ENCODE data around the gene RECK.
"Not testable (repeated sequence)": the region's sequence is repeated elsewhere in the genome, so short reads cannot be mapped to it uniquely, and the experiment has no call there.

The RECK gene

DNA sequence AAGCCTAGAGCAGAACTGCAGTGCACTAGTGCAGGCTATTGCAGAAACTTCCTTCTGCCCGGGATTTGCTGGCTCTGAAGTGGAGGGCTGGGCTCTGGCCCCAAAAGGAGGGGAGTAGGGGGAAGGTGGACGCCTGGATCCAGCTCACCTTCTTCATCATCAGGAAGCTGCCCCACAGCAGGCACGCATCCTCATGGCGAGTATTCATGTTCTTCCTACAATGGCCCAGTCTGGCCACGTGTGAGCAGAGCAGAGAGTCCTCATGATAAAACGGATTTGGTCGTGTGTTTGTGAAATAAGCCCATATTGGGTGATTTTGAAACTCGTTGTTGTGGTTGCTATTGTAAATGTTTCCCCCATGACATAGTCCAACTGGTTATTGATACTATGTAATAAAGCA lies 91.6 kb downstream of the RECK start:
- Histone ChIP-seq H3K4me1 (ENCODE audit: control insufficient read depth, low read length) (no peaks in the 10 kb centered on the region), H3K9me3 (ENCODE audit: control insufficient read depth, insufficient read depth, low read length) (no peaks in the 10 kb centered on the region), H3K4me3 (ENCODE audit: low read length) (no peak overlapping the region), H4K20me1 (ENCODE audit: control insufficient read depth, insufficient read depth, low read depth, low read length) (no peaks in the 10 kb centered on the region), H3K9me2 (replicated peaks; ENCODE audit: control insufficient read depth, low read length) (no peaks in the 10 kb centered on the region), H3K27ac (ENCODE audit: low read depth, low read length) (no peak overlapping the region), H3K27me3 (ENCODE audit: control insufficient read depth, low read length) (no peaks in the 10 kb centered on the region), H3K4me2 (ENCODE audit: low read length) (no peak overlapping the region), H3K36me3 (ENCODE audit: control insufficient read depth, low read length) (no peaks in the 10 kb centered on the region), H3F3A (ENCODE audit: control insufficient read depth, insufficient read depth) (no peaks in the 10 kb centered on the region), H3K79me2 (ENCODE audit: control insufficient read depth, low read length) (no peaks in the 10 kb centered on the region)
- TF ChIP-seq, protein P1, sequence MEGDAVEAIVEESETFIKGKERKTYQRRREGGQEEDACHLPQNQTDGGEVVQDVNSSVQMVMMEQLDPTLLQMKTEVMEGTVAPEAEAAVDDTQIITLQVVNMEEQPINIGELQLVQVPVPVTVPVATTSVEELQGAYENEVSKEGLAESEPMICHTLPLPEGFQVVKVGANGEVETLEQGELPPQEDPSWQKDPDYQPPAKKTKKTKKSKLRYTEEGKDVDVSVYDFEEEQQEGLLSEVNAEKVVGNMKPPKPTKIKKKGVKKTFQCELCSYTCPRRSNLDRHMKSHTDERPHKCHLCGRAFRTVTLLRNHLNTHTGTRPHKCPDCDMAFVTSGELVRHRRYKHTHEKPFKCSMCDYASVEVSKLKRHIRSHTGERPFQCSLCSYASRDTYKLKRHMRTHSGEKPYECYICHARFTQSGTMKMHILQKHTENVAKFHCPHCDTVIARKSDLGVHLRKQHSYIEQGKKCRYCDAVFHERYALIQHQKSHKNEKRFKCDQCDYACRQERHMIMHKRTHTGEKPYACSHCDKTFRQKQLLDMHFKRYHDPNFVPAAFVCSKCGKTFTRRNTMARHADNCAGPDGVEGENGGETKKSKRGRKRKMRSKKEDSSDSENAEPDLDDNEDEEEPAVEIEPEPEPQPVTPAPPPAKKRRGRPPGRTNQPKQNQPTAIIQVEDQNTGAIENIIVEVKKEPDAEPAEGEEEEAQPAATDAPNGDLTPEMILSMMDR (IDR thresholded peaks at IDR 0.05; ENCODE audit: low read depth, low read length, poor library complexity, severe bottlenecking) = no peak
- TF ChIP-seq EZH2phosphoT487 (IDR thresholded peaks at IDR 0.05; ENCODE audit: borderline replicate concordance, low read length) = no peak

GRCh38 chr9:36129139-36129538 lies 92.4 kb downstream of the RECK start:
- Histone ChIP-seq H3K79me2 (ENCODE audit: control insufficient read depth, low read length) (no peaks in the 10 kb centered on the region), H3K4me1 (ENCODE audit: control insufficient read depth, low read length) (no peaks in the 10 kb centered on the region), H3K4me2 (ENCODE audit: low read length) (no peak overlapping the region), H3F3A (ENCODE audit: control insufficient read depth, insufficient read depth) (no peaks in the 10 kb centered on the region), H3K36me3 (ENCODE audit: control insufficient read depth, low read length) (no peaks in the 10 kb centered on the region), H3K9me2 (replicated peaks; ENCODE audit: control insufficient read depth, low read length) (no peaks in the 10 kb centered on the region), H3K9me3 (ENCODE audit: control insufficient read depth, insufficient read depth, low read length) (no peaks in the 10 kb centered on the region), H3K27ac (ENCODE audit: low read depth, low read length) (no peak overlapping the region), H3K4me3 (ENCODE audit: low read length) (no peak overlapping the region), H3K27me3 (ENCODE audit: control insufficient read depth, low read length) (no peaks in the 10 kb centered on the region), H4K20me1 (ENCODE audit: control insufficient read depth, insufficient read depth, low read depth, low read length) (no peaks in the 10 kb centered on the region)
- TF ChIP-seq, protein P1 (IDR thresholded peaks at IDR 0.05; ENCODE audit: low read depth, low read length, poor library complexity, severe bottlenecking) = no peak
- TF ChIP-seq EZH2phosphoT487 (IDR thresholded peaks at IDR 0.05; ENCODE audit: borderline replicate concordance, low read length) = no peak

DNA sequence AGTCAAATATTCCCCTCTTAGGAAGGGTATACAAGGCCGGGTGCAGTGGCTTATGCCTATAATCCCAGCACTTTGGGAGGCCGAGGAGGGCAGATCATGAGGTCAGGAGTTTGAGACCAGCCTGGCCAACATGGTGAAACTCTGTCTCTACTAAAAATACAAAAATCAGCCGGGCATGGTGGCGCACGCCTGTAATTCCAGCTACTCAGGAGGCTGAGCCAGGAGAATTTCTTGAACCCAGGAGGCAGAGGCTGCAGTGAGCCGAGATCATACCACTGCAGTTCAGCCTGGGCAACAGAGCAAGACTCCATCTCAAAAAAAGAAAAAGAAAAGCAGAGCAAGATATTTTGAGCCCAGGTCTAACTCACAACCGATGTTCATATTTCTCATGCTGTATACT lies 95.0 kb downstream of the RECK start:
- H3K4me1 ChIP-seq (ENCODE audit: control insufficient read depth, low read length); H3F3A ChIP-seq (ENCODE audit: control insufficient read depth, insufficient read depth); H4K20me1 ChIP-seq (ENCODE audit: control insufficient read depth, insufficient read depth, low read depth, low read length); H3K4me2 ChIP-seq (ENCODE audit: low read length); H3K9me3 ChIP-seq (ENCODE audit: control insufficient read depth, insufficient read depth, low read length); H3K9me2 ChIP-seq (replicated peaks; ENCODE audit: control insufficient read depth, low read length); H3K36me3 ChIP-seq (ENCODE audit: control insufficient read depth, low read length); H3K79me2 ChIP-seq (ENCODE audit: control insufficient read depth, low read length); H3K27ac ChIP-seq (ENCODE audit: low read depth, low read length); H3K4me3 ChIP-seq (ENCODE audit: low read length): not testable (repeated sequence)
- peaks cover 19% of the 10 kb centered on the region for H3K27me3 ChIP-seq (ENCODE audit: control insufficient read depth, low read length)

DNA sequence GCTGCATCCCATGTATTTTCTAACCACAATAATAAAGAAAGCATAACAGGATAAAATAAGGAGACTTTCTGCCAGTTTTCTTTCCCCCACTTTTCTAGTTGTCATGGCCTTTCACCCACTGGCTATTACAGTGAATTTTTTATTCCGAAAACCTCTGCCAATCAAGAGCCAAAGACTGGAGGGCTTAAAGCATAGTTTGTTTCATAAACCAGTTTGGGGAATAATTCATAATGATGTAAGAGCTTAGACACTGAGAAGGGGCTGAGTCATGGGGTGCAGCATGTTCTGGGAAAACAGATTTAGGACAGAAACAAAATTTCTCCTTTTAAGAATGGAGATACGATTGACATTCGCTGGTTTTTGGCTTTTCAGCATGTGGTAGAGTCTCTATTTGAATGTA lies 95.4 kb downstream of the RECK start:
- no peak overlapping the region for H3K4me2 ChIP-seq (ENCODE audit: low read length)
- TF ChIP-seq, protein P1 (IDR thresholded peaks at IDR 0.05; ENCODE audit: low read depth, low read length, poor library complexity, severe bottlenecking) = no peak
- no peak for TF ChIP-seq EZH2phosphoT487 (IDR thresholded peaks at IDR 0.05; ENCODE audit: borderline replicate concordance, low read length)
- no peaks in the 10 kb centered on the region for H3K9me3 ChIP-seq (ENCODE audit: control insufficient read depth, insufficient read depth, low read length)
- peaks cover 24% of the 10 kb centered on the region for H3K27me3 ChIP-seq (ENCODE audit: control insufficient read depth, low read length)
- no peaks in the 10 kb centered on the region for H4K20me1 ChIP-seq (ENCODE audit: control insufficient read depth, insufficient read depth, low read depth, low read length)
- no peaks in the 10 kb centered on the region for H3K36me3 ChIP-seq (ENCODE audit: control insufficient read depth, low read length)
- peaks cover 7% of the 10 kb centered on the region; the same call in 1 of the 2 replicates for H3K4me1 ChIP-seq (ENCODE audit: control insufficient read depth, low read length)
- no peaks in the 10 kb centered on the region for H3K9me2 ChIP-seq (replicated peaks; ENCODE audit: control insufficient read depth, low read length)
- H3K79me2 ChIP-seq (ENCODE audit: control insufficient read depth, low read length) = no peaks in the 10 kb centered on the region
- H3F3A ChIP-seq (ENCODE audit: control insufficient read depth, insufficient read depth) = no peaks in the 10 kb centered on the region
- H3K4me3 ChIP-seq (ENCODE audit: low read length) = no peak overlapping the region
- H3K27ac ChIP-seq (ENCODE audit: low read depth, low read length) = no peak overlapping the region

Data from DOHH2 (cell line).